Ecto neural progenitor cell (in vitro differentiated cells): ENCODE results near the gene RABGGTA.
A peak's percentile ranks its signal among the peaks of the same experiment; 100 is the strongest.

ENCODE experiments used
- DNase-seq: peaks from one replicate; pipeline ENCODE4 v3.0.0-alpha.2; 2018; ENCODE audit warnings: low spot score

RABGGTA gene, protein sequence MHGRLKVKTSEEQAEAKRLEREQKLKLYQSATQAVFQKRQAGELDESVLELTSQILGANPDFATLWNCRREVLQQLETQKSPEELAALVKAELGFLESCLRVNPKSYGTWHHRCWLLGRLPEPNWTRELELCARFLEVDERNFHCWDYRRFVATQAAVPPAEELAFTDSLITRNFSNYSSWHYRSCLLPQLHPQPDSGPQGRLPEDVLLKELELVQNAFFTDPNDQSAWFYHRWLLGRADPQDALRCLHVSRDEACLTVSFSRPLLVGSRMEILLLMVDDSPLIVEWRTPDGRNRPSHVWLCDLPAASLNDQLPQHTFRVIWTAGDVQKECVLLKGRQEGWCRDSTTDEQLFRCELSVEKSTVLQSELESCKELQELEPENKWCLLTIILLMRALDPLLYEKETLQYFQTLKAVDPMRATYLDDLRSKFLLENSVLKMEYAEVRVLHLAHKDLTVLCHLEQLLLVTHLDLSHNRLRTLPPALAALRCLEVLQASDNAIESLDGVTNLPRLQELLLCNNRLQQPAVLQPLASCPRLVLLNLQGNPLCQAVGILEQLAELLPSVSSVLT

DNA sequence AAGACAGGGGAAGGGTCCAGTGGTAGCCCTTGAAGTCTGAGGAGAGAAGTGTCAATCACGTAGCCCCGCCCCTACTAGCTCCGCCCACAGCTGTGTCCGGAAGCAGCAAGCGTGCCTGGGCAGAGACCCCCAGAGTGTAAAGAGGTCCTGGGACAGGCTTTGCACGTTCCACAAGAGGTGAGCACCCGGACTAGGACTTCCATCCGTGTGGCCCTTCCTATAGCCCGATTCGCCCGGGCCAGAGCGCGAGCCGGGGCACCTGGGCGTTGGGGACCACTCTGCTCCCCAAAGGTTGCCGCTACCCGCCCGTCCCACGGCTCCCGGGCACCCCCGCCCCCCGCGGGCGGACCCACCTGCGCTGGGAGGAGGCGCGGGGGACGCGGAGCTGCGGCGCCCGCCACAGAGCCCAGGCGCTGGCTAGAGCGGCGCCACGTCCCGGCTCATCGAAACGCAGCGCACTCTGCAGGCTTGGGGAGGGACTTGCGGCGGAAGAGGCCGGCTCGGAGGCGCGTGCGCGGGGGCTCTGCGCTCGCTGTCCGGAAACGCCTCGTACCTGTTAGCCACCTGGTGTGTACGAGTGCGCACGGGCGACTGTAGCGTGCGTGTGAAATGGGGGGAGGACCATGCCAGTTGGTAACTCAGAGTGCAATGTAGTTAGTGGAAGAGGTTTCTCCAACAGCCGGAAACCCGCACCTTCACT lies at the start of gene RABGGTA:
RABGGTA (minus strand) TSS at position 464 of the 700 bp plus-strand sequence. CDS start 482 bp downstream, outside the sequence.
- DNase-seq, result peak; percentile 91

DNA sequence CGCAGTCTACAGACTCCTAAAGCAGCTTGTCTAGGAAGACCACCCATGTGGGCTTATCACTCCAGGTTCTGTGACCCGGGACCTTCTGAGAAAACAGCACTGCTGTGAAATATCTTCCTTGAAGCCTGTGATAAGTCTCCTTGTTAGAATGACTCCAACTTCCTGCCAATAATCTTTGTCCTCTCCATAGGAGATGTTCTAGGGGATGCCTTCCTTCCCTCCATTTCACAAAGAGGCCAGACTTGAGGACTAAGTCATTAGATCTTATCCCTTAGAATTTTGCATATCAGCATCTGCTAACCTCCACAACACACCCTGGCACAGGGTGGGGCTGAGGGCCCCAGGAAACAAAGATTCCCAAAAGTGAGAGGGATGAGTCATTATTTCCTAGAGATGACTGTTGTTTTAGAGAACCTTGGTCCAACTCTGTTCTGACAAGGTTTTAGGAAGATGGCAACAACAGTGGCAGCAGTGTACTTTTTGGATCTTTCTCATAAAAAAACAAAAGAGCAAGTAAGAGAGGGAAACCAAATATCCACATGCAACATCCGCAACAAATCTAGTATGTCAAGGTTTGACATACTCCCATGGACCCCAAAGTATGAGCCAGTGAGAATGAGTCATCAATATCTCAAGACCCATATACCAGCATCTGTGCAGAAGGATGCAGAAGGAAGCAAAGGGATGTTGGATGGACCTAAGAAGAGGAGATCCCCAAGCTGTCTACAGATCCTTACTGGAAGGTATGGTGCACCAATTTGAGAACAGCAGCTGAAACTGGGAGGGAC lies 45.9 kb upstream of the RABGGTA start:
- DNase-seq, result no peak

DNA sequence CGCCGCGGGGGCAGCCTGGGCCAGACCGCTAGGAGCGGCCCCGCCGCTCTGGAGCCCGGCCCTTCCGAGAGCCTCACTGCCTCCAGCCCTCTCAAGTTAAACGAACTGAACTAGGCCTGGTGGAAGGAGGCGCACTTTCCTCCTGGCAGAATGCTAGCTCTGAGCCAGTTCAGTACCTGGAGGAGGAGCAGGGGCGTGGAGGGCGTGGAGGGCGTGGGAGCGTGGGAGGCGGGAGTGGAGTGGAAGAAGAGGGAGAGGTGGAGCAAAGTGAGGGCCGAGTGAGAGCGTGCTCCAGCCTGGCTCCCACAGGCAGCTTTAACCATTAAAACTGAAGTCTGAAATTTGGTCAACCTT lies 45.2 kb upstream of the RABGGTA start:
- no peak for DNase-seq

DNA sequence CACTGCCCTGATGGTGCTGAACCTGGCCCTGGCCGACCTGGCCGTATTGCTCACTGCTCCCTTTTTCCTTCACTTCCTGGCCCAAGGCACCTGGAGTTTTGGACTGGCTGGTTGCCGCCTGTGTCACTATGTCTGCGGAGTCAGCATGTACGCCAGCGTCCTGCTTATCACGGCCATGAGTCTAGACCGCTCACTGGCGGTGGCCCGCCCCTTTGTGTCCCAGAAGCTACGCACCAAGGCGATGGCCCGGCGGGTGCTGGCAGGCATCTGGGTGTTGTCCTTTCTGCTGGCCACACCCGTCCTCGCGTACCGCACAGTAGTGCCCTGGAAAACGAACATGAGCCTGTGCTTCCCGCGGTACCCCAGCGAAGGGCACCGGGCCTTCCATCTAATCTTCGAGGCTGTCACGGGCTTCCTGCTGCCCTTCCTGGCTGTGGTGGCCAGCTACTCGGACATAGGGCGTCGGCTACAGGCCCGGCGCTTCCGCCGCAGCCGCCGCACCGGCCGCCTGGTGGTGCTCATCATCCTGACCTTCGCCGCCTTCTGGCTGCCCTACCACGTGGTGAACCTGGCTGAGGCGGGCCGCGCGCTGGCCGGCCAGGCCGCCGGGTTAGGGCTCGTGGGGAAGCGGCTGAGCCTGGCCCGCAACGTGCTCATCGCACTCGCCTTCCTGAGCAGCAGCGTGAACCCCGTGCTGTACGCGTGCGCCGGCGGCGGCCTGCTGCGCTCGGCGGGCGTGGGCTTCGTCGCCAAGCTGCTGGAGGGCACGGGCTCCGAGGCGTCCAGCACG lies 44.6 kb upstream of the RABGGTA start:
- DNase-seq, result peak; percentile 59

DNA sequence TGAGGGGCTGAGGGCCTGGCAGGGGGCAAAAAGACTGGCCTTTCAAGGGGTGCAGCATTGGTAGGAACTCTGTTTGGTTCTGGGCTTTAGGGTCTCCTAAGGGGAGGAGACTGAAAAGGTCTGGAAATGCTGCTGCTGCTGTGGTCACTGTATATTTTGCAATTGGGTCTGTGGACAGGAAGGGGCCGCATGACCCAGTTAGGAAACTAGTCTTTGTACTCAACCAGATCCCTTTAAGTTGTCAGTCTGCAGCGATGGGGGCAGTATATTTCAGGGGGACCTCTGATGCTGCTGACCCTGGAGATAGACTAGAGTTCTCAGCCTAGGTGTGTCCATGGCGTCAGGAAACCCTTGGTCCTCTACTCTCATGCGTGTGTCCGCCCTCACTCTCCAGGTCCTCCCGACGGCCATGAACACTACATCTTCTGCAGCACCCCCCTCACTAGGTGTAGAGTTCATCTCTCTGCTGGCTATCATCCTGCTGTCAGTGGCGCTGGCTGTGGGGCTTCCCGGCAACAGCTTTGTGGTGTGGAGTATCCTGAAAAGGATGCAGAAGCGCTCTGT lies 43.9 kb upstream of the RABGGTA start:
- DNase-seq, result no peak

DNA sequence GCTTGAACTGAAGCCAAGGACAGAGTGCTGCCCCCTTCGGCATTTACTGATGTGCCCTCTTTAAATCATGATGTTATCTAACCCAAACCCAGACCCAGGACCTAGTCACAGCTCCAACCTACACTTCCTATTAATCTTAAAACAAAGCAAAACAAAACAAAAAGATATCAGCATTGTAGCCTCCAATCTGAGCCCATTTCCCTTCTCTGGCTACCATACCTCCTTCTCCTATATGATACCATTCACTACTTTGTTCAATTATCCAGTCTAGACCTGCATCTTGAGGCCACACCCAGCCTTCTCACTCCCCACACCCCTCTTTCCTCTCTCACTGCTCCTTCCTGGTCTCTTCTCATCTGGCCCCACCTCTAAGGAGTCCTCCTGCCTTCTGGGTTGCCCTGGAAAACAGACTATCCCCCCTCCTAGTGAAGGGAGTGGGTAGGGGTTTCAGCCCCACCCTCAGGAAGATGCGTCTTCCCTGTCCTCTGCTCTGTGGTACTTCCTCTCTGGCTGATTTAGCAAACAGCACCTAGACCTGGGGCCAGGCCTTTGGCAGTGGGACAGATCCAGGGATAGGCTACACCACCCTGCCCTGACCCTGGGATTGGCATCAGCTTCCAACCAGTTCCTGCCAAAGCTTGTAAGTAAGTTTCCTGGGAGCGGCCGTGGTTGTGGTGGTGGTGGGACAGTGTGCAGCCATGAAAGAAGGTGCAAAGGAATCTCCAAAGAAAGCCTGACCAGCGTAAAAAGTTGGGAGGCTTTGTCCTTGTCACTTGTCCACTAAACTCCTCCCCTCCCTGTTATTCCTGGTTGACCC lies 43.2 kb upstream of the RABGGTA start:
- DNase-seq, result no peak

DNA sequence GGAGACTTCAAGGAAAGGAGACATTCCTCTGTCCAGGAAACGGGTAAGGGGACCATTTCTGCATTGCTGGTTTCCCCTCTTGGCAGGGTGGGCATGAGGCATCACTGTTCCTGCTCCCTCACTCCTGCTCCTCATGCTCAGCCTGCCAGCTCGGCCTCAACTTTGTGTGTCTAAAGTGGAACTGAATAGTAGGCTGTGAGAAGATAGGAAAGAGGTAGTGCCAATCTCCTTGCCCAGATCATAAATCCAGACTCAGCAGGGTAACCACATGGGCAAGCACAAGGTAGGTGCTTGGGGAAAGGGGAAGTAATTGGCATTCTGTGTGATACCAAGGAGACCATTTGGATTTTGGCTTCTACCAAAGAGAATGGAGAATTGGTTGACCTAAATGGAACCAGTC lies 42.5 kb upstream of the RABGGTA start:
- no peak for DNase-seq

DNA sequence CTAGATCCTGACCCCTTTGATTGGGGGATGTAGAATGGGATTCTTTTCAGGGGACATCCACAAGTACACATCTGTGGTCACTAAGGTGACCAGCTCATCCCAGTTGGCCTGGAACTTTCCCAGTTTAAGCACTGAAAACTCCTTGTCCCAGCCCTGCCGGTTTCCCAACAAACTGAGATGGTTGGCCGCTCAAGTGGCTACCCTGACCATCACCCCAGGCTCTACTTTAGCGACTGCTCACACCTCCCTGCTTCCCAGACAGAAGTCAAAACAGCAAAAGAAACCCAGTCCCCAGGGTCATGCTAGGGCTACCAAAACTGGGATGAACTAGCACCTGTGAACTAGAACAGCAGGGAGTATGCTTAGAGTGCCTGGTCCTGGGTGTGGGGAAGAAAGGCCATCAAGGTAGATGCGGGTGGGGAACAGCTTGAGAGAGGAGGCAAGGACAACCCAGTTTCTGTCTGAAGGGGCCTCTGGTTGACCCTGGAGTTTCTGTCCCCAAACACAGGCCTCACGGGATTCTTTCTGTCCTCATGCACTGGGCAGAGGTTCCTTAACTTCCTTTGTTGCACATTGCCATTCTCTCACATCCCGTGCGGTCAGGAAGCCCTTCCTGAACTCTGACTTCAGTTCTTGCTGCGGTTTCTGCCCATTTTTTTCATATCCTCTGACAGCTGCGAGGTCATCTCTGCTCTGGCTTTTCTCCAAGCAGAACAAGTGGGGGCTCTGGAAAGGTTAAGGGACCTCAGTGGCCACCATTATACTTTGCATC lies 41.5 kb upstream of the RABGGTA start:
- no peak for DNase-seq

DNA sequence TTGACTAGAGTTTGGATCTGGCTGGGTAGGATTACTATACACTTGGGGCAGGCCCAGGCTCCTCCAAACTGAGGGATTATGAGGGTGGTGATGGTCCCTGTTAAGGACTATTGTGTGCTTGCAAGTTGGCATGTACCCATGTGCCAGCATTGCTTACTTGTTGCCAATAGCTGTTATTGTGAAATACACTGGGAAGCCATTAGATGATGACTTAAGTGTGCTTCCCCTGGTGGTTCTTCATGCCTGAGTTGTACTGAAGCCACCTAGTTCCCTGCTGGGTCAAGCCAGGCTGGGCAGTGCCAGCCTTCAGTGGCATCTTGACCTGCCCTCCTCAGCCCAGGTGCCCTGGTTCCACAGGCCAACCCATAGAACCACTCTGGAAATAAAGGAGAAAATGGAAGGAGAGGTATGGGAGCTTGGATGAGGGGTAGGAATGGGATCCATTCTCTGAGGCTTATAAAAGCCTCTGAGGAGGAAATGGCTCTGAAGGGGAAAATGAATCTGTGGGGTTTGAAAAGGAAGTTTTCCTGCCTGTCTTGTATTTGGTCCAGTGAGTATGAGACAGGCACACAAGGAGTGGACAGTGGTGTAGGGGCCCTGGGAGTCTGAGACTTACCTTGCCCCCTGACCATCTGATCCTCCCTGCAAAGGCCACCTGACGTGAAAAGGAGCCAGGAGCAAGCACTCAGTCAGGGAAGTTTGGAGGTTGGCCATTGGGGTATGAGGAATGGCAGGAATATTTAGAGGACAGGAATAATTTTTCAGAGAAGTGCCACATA lies 40.6 kb upstream of the RABGGTA start:
- no peak for DNase-seq

DNA sequence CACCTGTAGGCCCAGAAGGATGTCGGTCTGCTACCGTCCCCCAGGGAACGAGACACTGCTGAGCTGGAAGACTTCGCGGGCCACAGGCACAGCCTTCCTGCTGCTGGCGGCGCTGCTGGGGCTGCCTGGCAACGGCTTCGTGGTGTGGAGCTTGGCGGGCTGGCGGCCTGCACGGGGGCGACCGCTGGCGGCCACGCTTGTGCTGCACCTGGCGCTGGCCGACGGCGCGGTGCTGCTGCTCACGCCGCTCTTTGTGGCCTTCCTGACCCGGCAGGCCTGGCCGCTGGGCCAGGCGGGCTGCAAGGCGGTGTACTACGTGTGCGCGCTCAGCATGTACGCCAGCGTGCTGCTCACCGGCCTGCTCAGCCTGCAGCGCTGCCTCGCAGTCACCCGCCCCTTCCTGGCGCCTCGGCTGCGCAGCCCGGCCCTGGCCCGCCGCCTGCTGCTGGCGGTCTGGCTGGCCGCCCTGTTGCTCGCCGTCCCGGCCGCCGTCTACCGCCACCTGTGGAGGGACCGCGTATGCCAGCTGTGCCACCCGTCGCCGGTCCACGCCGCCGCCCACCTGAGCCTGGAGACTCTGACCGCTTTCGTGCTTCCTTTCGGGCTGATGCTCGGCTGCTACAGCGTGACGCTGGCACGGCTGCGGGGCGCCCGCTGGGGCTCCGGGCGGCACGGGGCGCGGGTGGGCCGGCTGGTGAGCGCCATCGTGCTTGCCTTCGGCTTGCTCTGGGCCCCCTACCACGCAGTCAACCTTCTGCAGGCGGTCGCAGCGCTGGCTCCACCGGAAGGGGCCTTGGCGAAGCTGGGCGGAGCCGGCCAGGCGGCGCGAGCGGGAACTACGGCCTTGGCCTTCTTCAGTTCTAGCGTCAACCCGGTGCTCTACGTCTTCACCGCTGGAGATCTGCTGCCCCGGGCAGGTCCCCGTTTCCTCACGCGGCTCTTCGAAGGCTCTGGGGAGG lies 39.5 kb upstream of the RABGGTA start, which contains the start of gene LTB4R:
LTB4R (plus strand) TSS at position 857 of the 959 bp plus-strand sequence. CDS start 4,150 bp downstream, outside the sequence.
- DNase-seq, result no peak

DNA sequence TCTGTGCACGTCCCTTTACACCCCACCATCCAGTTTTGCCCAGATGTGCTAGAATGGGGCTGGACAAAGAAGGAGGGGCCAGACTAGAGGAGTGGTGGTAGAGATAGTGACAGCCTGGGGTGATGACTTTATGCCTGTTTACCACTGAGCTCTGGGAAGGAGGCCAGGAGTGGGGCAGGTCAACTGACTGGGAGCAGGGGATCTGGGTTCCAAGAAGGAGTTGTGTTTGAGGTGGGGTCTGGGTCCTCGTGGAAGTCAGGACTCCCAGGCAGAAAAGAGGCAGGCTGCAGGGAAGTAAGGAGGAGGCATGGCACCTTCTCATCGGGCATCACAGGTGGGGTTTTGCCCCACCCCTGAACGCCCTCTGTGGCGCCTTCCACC lies 38.9 kb upstream of the RABGGTA start:
- DNase-seq, result no peak

DNA sequence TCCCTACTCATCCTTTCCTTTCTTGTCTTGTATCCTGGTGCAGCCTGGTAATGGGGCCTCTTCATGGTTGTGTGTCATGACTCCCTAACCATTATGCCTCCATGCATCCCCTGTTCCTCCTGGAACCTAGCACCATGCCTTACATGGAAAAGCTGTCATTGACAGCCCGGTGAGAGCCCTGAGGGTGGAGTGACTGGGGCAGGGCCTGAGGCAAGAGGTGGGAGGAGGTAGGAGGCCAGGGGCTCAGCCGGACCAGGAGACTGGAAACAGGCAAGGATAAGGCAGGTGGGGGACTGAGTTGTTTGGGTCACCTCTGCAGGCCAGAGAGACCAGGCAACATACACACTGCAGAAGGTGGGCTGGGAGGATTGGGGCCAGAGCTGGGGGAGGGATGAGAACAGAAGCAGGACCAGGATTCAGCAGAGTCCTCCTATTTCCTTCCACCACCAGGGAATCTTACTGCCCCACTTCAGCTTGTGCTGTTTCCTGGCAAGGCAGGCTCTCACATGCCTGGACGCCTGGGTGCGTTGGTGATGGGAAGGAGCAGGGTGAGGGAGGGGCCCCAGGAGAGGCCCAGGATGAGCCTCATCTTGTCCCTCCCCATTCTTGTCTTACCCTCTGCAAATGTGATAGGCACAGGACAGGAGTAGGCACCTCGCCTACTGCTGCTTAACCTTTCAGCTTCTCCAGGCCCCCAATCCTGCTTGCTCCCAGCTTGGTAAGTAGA lies 38.3 kb upstream of the RABGGTA start, which contains the start of gene LTB4R2:
LTB4R2 (plus strand) TSS at position 603 of the 727 bp plus-strand sequence. CDS start 525 bp downstream, outside the sequence.
- no peak for DNase-seq

DNA sequence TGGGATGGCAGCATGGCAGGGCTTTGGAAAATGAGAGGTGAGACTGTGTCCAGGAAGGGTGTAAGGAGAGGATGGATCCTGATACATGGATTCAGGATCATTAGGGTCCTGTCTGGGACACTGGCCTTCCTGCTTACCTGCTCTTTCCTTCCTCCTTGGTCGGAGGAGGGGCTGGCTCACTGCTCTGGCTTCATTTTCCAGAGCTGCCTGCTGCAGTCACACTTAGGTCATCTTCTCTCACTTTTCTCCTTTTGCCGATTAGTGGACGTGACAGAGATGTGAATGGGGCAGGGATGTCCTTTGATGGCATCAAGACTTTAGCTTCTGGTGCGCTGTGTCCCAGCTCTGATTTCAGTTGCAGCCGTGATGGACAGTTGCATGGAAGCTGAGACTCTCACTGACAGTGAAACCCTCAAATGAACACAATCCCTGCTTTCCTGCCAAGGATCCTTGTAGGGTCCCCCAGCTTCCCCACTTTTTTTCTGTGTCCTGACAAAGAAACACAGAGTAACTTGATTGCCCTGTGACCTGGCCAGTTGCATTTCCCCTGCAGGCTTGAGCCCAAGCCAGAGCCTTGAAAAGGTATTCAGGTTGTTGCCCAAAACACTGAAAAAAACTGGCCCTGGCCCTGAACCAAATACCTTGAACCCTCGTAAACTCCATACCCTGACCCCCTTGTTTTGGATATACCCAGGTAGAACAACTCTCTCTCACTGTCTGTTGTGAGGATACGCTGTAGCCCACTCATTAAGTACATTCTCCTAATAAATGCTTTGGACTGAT lies 37.1 kb upstream of the RABGGTA start:
- no peak for DNase-seq

DNA sequence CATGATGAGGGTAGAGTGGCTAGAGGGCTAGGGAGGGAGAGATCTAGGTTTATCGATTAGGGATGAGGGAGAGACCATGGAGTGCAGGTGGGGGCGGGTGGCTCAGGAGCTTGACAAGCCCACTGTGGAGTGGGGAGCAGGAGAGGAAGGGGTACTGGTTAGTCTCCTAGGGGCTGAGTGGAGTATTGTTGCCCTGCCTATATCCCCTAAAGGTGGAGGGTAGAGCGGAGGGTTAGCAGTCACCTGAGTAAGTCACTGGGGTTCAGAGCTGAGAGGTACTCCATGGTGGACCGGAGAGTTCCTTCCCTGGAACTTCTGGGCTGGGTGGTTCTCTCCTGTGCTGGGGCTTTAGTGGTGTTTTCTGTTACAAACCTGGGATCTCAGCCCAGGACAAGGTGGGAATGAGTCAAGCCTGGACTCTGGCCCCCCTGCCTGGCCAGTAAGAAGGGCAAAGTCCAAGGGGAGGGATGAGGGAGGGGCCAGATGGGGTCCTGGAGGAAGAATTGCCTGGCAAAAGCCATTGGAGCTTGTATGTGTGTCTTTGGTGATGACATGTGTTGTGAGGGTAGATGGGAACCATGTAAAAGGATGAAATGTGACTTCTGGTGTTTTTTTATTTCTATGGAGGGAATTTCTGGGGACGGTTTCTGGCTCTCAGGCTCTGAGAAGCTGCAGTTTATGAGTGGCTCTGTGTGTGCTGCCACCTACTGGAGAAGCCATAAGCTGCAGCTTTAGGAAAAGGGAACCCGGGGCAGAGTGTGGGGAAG lies 36.4 kb upstream of the RABGGTA start, which contains the start of gene CIDEB:
CIDEB (minus strand) TSS at position 403 of the 767 bp plus-strand sequence; CDS start at position 284, 119 bp downstream.
- peak; percentile 67 for DNase-seq

DNA sequence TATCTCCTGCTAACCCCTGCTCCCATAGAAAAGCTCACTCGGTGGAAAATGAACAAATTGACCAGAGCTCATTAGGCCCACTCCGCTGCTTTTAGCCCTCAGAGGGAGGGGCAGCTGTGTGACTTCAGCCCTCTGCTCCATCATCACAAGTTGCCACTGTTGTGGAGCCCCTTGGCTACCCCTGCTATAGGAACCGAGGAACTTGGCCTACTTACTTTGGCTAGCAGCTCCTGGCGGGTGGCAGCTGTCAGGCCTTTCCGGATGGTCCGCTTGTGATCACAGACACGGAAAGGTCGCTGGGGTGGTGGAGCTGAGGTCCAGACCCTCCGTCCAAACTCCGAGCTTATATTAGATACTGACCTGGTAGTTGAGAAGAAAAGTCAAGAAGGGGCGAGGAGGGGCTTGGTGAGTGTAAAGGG lies 35.8 kb upstream of the RABGGTA start:
- DNase-seq, result no peak
